GM18505 (cell line): ENCODE data around the gene LAMTOR4.

Experiments used
- ATAC-seq: cut with Tn5 transposase; IDR thresholded peaks from one replicate; pipeline ENCODE4 v1.9.1; 2021; ENCODE audit not compliant: unreplicated experiment
- POLR2A ChIP-seq: IDR thresholded peaks from 4 replicates; pipeline ENCODE4 v1.6.1; 2011; ENCODE audit warnings: borderline replicate concordance; ENCODE audit not compliant: insufficient read depth, insufficient read length; ENCODE audit errors: extremely low read depth

Gene LAMTOR4

DNA sequence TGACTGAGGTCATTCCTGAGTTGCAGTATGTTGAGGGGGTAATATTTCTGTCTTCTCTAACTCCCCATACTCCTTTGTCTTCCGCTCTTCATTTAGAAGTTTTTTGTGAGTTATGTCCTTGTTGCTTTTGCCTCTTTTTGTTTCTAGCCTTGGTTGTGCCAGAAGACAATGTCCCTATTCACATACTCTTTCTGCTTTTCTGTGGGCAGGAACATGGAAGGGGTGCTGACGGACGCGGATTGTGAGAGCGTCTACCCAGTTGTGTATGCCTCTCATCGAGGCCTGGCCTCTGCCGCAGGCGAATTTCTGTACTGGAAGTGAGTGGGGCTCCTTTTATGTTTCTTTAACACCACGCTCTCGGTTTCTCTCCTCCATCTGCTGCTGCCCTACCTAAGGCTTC lies 49.5 kb downstream of the LAMTOR4 start:
- no peak for TF ChIP-seq POLR2A
- no peak for ATAC-seq

- TF ChIP-seq POLR2A = no peak
- ATAC-seq = no peak
These were observed 52.0 kb downstream of the LAMTOR4 start for GRCh38 chr7:100200693-100201092.
